ENCODE data around the gene STEAP1. TPM values are rescaled to one million over a fixed set of nuclear protein-coding genes. Genes with fewer than 3 reads are reported as not detected.

Gene STEAP1
- total and polyA plus RNA-seq, 2 experiments from 2014 or later = 15.5 to 16.7 TPM

GRCh38 chr7:90192876-90193750 lies 38.8 kb downstream of the STEAP1 start:
- no peaks in the 10 kb centered on the region for H4K20me1 ChIP-seq (ENCODE audit: insufficient read depth, poor library complexity, severe bottlenecking)
- no peaks in the 10 kb centered on the region for H3K36me3 ChIP-seq (replicated peaks; ENCODE audit: insufficient read depth, low read depth)
- H3K79me2 ChIP-seq = no peaks in the 10 kb centered on the region
- no peak for DNase-seq (ENCODE audit: low spot score)
- H3K27me3 ChIP-seq = no peaks in the 10 kb centered on the region
- no peak overlapping the region for H3K27ac ChIP-seq
- TF ChIP-seq EZH2 (IDR thresholded peaks at IDR 0.05; ENCODE audit: borderline replicate concordance) (no peak), EZH2phosphoT487 (IDR thresholded peaks at IDR 0.05; ENCODE audit: low read depth, severe bottlenecking, unreplicated experiment) (no peak), CTCF (IDR thresholded peaks at IDR 0.05; ENCODE audit: poor library complexity) (no peak)
- WGBS (ENCODE audit: low lambda C conversion rate, missing lambda C conversion rate) = 82% methylated on average over 2 of the region's 2 CpGs
- H3K4me1 ChIP-seq (ENCODE audit: insufficient read depth) = peaks cover 5% of the 10 kb centered on the region
- H3K9me2 ChIP-seq (replicated peaks; ENCODE audit: insufficient read depth) = no peaks in the 10 kb centered on the region
- no peak overlapping the region for H2AFZ ChIP-seq
- H3K4me3 ChIP-seq = no peak overlapping the region
- H3K4me2 ChIP-seq = no peak overlapping the region
- no peaks in the 10 kb centered on the region for H3K9me3 ChIP-seq (ENCODE audit: low read depth)

- Histone ChIP-seq H2AFZ (no peak overlapping the region), H3K79me2 (no peaks in the 10 kb centered on the region), H3K4me1 (ENCODE audit: insufficient read depth) (no peaks in the 10 kb centered on the region), H3K9me3 (ENCODE audit: low read depth) (no peaks in the 10 kb centered on the region), H4K20me1 (ENCODE audit: insufficient read depth, poor library complexity, severe bottlenecking) (no peaks in the 10 kb centered on the region), H3K9me2 (replicated peaks; ENCODE audit: insufficient read depth) (no peaks in the 10 kb centered on the region), H3K27ac (no peak overlapping the region), H3K36me3 (replicated peaks; ENCODE audit: insufficient read depth, low read depth) (no peaks in the 10 kb centered on the region), H3K27me3 (no peaks in the 10 kb centered on the region), H3K4me2 (no peak overlapping the region), H3K4me3 (no peak overlapping the region)
- 77% methylated on average over 10 of the region's 10 CpGs for WGBS (ENCODE audit: low lambda C conversion rate, missing lambda C conversion rate)
- DNase-seq (ENCODE audit: low spot score) = no peak
- no peak for TF ChIP-seq EZH2 (IDR thresholded peaks at IDR 0.05; ENCODE audit: borderline replicate concordance)
- no peak for TF ChIP-seq CTCF (IDR thresholded peaks at IDR 0.05; ENCODE audit: poor library complexity)
- TF ChIP-seq EZH2phosphoT487 (IDR thresholded peaks at IDR 0.05; ENCODE audit: low read depth, severe bottlenecking, unreplicated experiment) = no peak
Observed at GRCh38 chr7:90194911-90195809, 40.9 kb downstream of the STEAP1 start.

GRCh38 chr7:90201500-90202195 lies 47.4 kb downstream of the STEAP1 start:
- Histone ChIP-seq H3K4me3 (no peak overlapping the region), H3K79me2 (no peaks in the 10 kb centered on the region), H2AFZ (no peak overlapping the region), H3K36me3 (replicated peaks; ENCODE audit: insufficient read depth, low read depth) (no peaks in the 10 kb centered on the region), H4K20me1 (ENCODE audit: insufficient read depth, poor library complexity, severe bottlenecking) (no peaks in the 10 kb centered on the region), H3K27me3 (no peaks in the 10 kb centered on the region), H3K27ac (no peak overlapping the region), H3K9me2 (replicated peaks; ENCODE audit: insufficient read depth) (no peaks in the 10 kb centered on the region), H3K4me1 (ENCODE audit: insufficient read depth) (no peaks in the 10 kb centered on the region), H3K9me3 (ENCODE audit: low read depth) (no peaks in the 10 kb centered on the region), H3K4me2 (no peak overlapping the region)
- TF ChIP-seq EZH2 (IDR thresholded peaks at IDR 0.05; ENCODE audit: borderline replicate concordance) (no peak), CTCF (IDR thresholded peaks at IDR 0.05; ENCODE audit: poor library complexity) (no peak)
- DNase-seq (ENCODE audit: low spot score) = no peak
- WGBS (ENCODE audit: low lambda C conversion rate, missing lambda C conversion rate) = 89% methylated on average over 2 of the region's 2 CpGs
